ENCODE measurements around the gene RAB3A. TPM values are rescaled to one million over a fixed set of nuclear protein-coding genes. Genes with fewer than 3 reads are reported as not detected.
A peak's percentile ranks its signal among the peaks of the same experiment; 100 is the strongest.

Gene RAB3A
- total and polyA plus RNA-seq, 9 of the 15 experiments (the other 6 are each of a cell fraction or from before 2014, with no cell fraction given), result 0.17 to 5.1 (median 0.90) TPM; not detected in 1

- peak; percentile 16 to 18 for TF ChIP-seq E2F6 (IDR thresholded peaks at IDR 0.05; ENCODE audit: borderline replicate concordance in 1 of 2, extremely low read depth in 1 of 2, insufficient read depth in 1 of 2, insufficient read length in 1 of 2, low read depth in 1 of 2, low read length in 1 of 2, poor library complexity in 1 of 2, severe bottlenecking in 1 of 2)
- 0 out of 2 replicates have a peak, but pooled peaks have one; percentile 61 for TF ChIP-seq SMARCA5 (IDR thresholded peaks at IDR 0.05)
- no peak for TF ChIP-seq TSHZ1 (CRISPR knock-in tag; IDR thresholded peaks at IDR 0.05)
- TF ChIP-seq YY1 (IDR thresholded peaks at IDR 0.05; ENCODE audit: borderline replicate concordance in 1 of 3, control insufficient read depth in 1 of 3, extremely low read depth in 1 of 3, insufficient read depth in 3 of 3, insufficient read length in 1 of 3, insufficient replicate concordance in 2 of 3, low read depth in 1 of 3, low read length in 2 of 3), result no peak
- no peak for TF ChIP-seq TRIM25 (IDR thresholded peaks at IDR 0.05; ENCODE audit: borderline replicate concordance)
- TF ChIP-seq ZNF354B (CRISPR knock-in tag; IDR thresholded peaks at IDR 0.05), result no peak
- TF ChIP-seq HDAC1 (IDR thresholded peaks at IDR 0.05), result peak in 1 of 2 experiments; percentile 93; a peak in 2 of 4 replicates
- TF ChIP-seq RB1 (IDR thresholded peaks at IDR 0.05; ENCODE audit: low read depth), result no peak
- TF ChIP-seq MXD1 (CRISPR knock-in tag; IDR thresholded peaks at IDR 0.05; ENCODE audit: borderline replicate concordance, poor library complexity, severe bottlenecking), result no peak
- no peak for TF ChIP-seq NONO (IDR thresholded peaks at IDR 0.05; ENCODE audit: low read depth in 2 of 2, low read length in 1 of 2)
- 0 out of 2 replicates have a peak, but pooled peaks have one; percentile 56 for TF ChIP-seq IRF1 (CRISPR knock-in tag; IDR thresholded peaks at IDR 0.05; ENCODE audit: borderline replicate concordance)
- no peak for TF ChIP-seq LCOR (CRISPR knock-in tag; IDR thresholded peaks at IDR 0.05)
- no peak for TF ChIP-seq CREB1 (IDR thresholded peaks at IDR 0.05)
- TF ChIP-seq CREB1 (CRISPR knock-in tag; IDR thresholded peaks at IDR 0.05), result no peak; the same call in 1 of the 2 replicates
- TF ChIP-seq ZNF140 (CRISPR knock-in tag; IDR thresholded peaks at IDR 0.05), result no peak
- no peak for TF ChIP-seq TSC22D4 (tag; IDR thresholded peaks at IDR 0.05)
Measured at GRCh38 chr19:18239303-18239702, 35.5 kb upstream of the RAB3A start (continued).
